ENCODE data around the gene KBTBD3.

Gene KBTBD3, protein sequence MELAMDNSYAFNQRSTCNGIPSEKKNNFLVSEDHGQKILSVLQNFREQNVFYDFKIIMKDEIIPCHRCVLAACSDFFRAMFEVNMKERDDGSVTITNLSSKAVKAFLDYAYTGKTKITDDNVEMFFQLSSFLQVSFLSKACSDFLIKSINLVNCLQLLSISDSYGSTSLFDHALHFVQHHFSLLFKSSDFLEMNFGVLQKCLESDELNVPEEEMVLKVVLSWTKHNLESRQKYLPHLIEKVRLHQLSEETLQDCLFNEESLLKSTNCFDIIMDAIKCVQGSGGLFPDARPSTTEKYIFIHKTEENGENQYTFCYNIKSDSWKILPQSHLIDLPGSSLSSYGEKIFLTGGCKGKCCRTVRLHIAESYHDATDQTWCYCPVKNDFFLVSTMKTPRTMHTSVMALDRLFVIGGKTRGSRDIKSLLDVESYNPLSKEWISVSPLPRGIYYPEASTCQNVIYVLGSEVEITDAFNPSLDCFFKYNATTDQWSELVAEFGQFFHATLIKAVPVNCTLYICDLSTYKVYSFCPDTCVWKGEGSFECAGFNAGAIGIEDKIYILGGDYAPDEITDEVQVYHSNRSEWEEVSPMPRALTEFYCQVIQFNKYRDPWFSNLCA

DNA sequence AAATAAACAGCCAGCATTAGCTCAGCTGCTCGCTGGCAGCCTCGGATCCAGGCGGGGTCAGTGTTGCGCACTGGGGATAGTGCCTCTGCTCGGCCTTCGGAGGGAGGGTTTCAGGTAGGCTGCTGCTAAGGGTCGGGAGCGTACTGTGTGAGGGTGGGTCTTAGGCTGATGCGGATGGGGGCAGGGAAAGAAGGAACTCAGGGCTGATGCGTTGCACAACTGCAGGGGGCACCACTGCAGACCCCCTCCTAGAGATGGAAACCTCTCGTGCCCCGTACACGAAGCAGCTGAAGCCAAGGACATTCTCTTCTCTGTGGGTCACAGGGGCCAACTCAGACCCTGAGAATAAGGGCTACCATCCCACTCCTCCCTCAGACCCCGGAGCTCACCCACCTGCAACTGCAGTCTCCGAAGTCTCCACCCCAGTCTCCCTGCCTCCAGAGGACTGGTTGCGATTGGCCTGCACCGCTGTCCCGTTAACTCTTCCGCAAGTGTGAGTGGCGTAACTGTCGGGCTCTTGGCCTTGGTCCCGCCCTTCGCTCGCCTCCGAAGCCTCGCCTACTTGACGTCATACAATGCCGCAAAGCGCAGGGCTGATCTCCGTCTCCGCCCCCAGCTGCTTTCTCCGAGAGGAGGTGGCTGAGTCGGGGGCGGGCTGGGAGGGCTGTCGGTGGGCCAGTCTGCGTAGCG, at the start of gene KBTBD3:
TSS of gene KBTBD3 (minus strand) at position 429 of the 690 bp plus-strand sequence. CDS start 18,250 bp downstream, outside the sequence.
- no peaks in the 10 kb centered on the region for H3K9me3 ChIP-seq (ENCODE audit: control insufficient read depth in 1 of 2, low read length in 2 of 2)
- H3K4me1 ChIP-seq (ENCODE audit: control insufficient read depth in 1 of 2, insufficient read depth in 2 of 2, low read length in 2 of 2): peaks cover 3 to 34% of the 10 kb centered on the region in 2 donors
- no peaks in the 10 kb centered on the region for H3K27me3 ChIP-seq (ENCODE audit: low read depth, low read length)
- H3K27ac ChIP-seq (ENCODE audit: low read length): peak within 1 kb of the TSS; percentile 93
- peak within 1 kb of the TSS; percentile 83 to 88 for H3K4me3 ChIP-seq (ENCODE audit: low read depth in 1 of 2, low read length in 2 of 2)
- H3K36me3 ChIP-seq (ENCODE audit: control insufficient read depth in 1 of 2, insufficient read depth in 2 of 2, low read length in 2 of 2): peaks cover 12 to 17% of the 10 kb centered on the region in 2 donors

DNA sequence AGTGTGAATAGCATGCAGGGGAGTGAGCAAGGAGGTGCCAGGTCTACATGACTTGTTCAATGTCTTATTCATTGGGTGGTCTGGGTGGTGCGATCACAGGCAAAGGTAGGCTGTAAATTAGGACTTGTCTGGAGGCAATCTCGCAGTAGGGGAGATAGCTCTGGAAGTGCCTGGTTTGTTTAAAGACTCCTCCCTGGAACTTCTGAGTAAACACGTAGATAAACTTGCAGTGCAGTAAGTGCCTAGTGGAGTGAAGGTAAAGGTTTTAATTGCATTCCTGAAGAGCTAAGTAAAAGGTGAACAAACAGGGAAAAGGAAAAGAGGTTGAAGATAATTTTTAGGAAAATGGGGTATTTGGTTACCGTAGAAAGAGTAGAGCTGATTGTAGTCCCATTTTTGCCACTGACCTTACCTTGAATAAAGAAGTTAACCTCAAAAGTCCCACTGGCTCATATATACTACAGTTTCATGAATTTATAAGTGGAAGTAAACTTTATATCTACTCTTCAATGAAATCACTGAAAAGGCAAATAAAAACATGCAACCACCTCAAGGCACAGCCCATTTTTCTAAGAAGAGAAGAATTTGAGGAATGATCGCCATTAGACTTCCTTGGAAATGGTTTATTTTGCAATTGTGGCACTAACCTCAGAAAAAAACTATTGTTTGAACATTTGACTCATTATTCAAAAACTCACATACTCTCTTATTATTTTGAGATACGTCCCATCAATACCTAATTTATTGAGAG, 44.6 kb upstream of the KBTBD3 start:
- no peaks in the 10 kb centered on the region for H3K9me3 ChIP-seq (ENCODE audit: control insufficient read depth in 1 of 2, low read length in 2 of 2)
- H3K4me1 ChIP-seq (ENCODE audit: control insufficient read depth in 1 of 2, insufficient read depth in 2 of 2, low read length in 2 of 2): no peaks in the 10 kb centered on the region
- no peak overlapping the region for H3K27ac ChIP-seq (ENCODE audit: low read length)
- H3K27me3 ChIP-seq (ENCODE audit: low read depth, low read length): no peaks in the 10 kb centered on the region
- no peak overlapping the region for H3K4me3 ChIP-seq (ENCODE audit: low read depth in 1 of 2, low read length in 2 of 2)
- no peaks in the 10 kb centered on the region for H3K36me3 ChIP-seq (ENCODE audit: control insufficient read depth in 1 of 2, insufficient read depth in 2 of 2, low read length in 2 of 2)

DNA sequence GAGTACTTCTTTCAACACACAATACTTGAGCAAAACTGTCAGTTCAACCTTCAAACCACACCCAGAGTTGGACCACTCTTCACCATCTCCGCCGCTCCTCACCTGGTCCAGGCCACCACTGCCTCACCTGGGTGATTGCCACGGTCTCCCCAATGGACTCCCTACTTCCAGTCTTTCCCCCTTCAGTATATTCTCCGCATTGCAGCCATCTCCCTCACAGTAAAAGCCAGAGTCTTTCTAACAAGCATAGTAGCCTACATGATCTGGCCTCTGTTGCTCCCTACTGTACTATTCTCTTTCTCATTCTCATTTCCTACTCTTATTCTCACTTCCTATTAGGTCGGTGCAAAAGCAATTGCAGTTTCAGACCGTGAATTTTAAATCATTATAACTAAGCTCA, 28.8 kb upstream of the KBTBD3 start:
- Histone ChIP-seq H3K36me3 (ENCODE audit: control insufficient read depth in 1 of 2, insufficient read depth in 2 of 2, low read length in 2 of 2) (no peaks in the 10 kb centered on the region), H3K9me3 (ENCODE audit: control insufficient read depth in 1 of 2, low read length in 2 of 2) (no peaks in the 10 kb centered on the region), H3K4me3 (ENCODE audit: low read depth in 1 of 2, low read length in 2 of 2) (no peak overlapping the region), H3K4me1 (ENCODE audit: control insufficient read depth in 1 of 2, insufficient read depth in 2 of 2, low read length in 2 of 2) (no peaks in the 10 kb centered on the region), H3K27ac (ENCODE audit: low read length) (no peak overlapping the region), H3K27me3 (ENCODE audit: low read depth, low read length) (no peaks in the 10 kb centered on the region)

DNA sequence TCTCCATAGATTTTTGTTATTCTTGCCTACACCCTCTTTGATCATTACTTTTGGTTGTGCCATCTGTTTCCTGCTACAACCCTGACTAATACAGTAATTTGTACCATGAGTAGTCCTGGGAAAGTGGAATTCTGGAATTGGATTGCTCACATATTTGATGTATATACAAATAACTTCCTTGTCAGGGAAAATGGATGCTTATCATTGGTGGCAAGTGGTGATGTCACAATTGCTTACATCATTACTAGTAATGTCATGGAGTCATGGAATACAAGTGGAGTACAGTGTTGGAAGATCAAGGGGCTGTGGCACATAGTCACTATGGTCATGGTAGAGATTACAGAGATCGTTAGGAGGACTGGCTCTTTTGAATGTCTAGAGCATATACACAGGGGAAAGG, 24.7 kb upstream of the KBTBD3 start:
- Histone ChIP-seq H3K36me3 (ENCODE audit: control insufficient read depth in 1 of 2, insufficient read depth in 2 of 2, low read length in 2 of 2) (peaks cover 14 to 22% of the 10 kb centered on the region in 2 donors), H3K27me3 (ENCODE audit: low read depth, low read length) (no peaks in the 10 kb centered on the region), H3K27ac (ENCODE audit: low read length) (no peak overlapping the region), H3K4me3 (ENCODE audit: low read depth in 1 of 2, low read length in 2 of 2) (no peak overlapping the region), H3K9me3 (ENCODE audit: control insufficient read depth in 1 of 2, low read length in 2 of 2) (no peaks in the 10 kb centered on the region), H3K4me1 (ENCODE audit: control insufficient read depth in 1 of 2, insufficient read depth in 2 of 2, low read length in 2 of 2) (no peaks in the 10 kb centered on the region)

DNA sequence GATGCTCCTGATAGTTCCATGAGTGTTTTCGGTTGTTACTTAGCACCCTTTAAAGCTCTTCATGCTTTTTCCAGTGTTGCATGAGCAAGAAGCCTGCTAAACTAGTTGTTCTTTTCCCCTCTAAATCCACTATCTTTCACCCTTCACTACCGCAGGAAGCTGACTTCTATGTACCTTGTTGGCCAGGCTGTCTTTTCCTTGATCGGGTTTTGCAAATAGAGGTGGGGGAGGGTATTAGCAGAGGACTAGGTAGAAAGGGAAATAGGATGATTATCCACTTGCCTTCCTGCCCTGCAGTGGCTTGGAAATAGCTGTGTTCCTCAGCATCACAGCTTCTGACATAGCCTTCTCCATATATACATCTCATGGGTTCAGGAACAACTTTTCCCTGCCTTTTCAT, 24.2 kb upstream of the KBTBD3 start:
- peaks cover 18 to 25% of the 10 kb centered on the region in 2 donors for H3K36me3 ChIP-seq (ENCODE audit: control insufficient read depth in 1 of 2, insufficient read depth in 2 of 2, low read length in 2 of 2)
- H3K27ac ChIP-seq (ENCODE audit: low read length): no peak overlapping the region
- no peaks in the 10 kb centered on the region for H3K4me1 ChIP-seq (ENCODE audit: control insufficient read depth in 1 of 2, insufficient read depth in 2 of 2, low read length in 2 of 2)
- H3K27me3 ChIP-seq (ENCODE audit: low read depth, low read length): no peaks in the 10 kb centered on the region
- H3K9me3 ChIP-seq (ENCODE audit: control insufficient read depth in 1 of 2, low read length in 2 of 2): no peaks in the 10 kb centered on the region
- H3K4me3 ChIP-seq (ENCODE audit: low read depth in 1 of 2, low read length in 2 of 2): no peak overlapping the region

DNA sequence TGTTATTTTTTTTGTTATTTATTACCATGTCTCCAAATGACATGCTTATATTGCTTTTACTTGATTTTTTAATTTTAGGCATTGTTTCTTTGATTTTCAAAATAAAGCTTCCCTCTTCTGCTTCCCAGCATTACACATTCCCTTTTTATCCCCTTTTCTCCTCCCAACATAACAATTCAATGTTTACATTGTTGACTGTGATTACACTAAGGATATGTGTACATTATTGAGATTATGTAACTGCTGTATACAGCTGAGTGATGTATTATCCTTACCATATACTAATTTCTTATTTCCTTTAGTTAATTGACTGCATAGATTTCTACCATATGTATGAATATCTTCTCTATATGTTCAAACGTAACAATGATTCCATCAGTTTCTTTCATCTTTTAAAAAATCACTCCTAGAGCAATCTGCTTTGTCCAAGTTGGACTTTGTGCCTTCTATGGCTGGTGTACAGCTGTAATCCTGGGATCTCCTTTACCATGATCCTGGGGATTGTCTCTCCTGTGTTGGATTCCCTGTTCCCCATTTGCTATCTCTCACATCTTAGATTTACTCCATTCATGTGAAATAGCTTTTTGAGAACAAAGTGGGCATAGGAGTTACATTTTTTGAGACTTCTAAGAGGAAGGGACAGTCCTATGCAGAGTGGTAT, 21.9 kb upstream of the KBTBD3 start:
- Histone ChIP-seq H3K9me3 (ENCODE audit: control insufficient read depth in 1 of 2, low read length in 2 of 2) (no peaks in the 10 kb centered on the region), H3K4me1 (ENCODE audit: control insufficient read depth in 1 of 2, insufficient read depth in 2 of 2, low read length in 2 of 2) (no peaks in the 10 kb centered on the region), H3K4me3 (ENCODE audit: low read depth in 1 of 2, low read length in 2 of 2) (no peak overlapping the region), H3K36me3 (ENCODE audit: control insufficient read depth in 1 of 2, insufficient read depth in 2 of 2, low read length in 2 of 2) (peaks cover 34 to 37% of the 10 kb centered on the region in 2 donors), H3K27ac (ENCODE audit: low read length) (no peak overlapping the region), H3K27me3 (ENCODE audit: low read depth, low read length) (no peaks in the 10 kb centered on the region)

DNA sequence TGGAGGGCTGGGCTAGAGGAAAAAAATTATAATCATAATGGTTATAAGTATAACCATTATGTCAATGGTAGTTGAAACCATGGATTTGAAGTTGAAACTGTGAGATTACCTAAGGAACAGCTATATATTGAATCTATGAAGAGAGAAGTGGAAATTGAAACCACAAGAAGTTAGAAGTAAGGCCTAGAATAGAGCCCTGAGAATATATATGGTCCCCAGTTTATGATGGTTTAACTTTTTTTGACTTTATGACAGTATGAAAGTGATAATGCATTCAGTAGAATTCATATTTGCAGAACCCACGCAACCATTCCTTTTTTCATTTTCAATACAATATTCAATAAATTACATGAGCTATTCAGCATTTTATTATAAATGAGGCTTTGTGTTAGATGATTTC, 15.3 kb upstream of the KBTBD3 start:
- peaks cover 0 to 19% of the 10 kb centered on the region in 2 donors for H3K4me1 ChIP-seq (ENCODE audit: control insufficient read depth in 1 of 2, insufficient read depth in 2 of 2, low read length in 2 of 2)
- no peaks in the 10 kb centered on the region for H3K9me3 ChIP-seq (ENCODE audit: control insufficient read depth in 1 of 2, low read length in 2 of 2)
- H3K27ac ChIP-seq (ENCODE audit: low read length): no peak overlapping the region
- no peak overlapping the region for H3K4me3 ChIP-seq (ENCODE audit: low read depth in 1 of 2, low read length in 2 of 2)
- H3K27me3 ChIP-seq (ENCODE audit: low read depth, low read length): no peaks in the 10 kb centered on the region
- peaks cover 41 to 55% of the 10 kb centered on the region in 2 donors for H3K36me3 ChIP-seq (ENCODE audit: control insufficient read depth in 1 of 2, insufficient read depth in 2 of 2, low read length in 2 of 2)

DNA sequence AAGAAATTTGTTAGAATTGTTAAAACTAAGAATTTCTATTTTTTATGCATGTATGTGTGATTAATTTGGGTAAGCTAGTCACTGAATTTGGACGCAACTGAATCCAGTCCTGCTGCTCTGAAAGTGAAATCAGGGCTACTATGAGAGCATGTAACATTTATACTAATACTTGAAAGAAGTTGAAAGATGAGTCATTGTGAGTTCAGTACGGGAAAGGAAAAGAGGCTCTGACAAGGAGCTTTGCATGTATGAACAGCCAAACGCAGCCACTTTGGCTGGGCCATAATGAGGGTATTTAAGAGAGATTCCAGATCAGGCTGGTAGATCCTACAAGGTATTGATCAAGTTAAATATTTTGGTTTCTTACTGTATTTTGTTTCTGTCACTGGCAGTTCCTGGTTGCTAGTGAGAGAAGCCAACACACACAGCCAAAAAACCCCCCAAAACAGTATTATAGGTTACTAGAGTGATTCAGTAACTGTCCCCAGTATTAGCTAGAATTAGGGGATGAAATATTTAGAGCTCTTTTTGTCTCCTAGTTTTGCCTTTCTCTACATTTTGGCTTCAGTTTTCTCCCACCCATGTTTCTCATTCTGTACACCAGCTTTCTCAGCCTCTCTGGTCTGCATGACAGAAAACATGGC, 14.5 kb upstream of the KBTBD3 start:
- Histone ChIP-seq H3K36me3 (ENCODE audit: control insufficient read depth in 1 of 2, insufficient read depth in 2 of 2, low read length in 2 of 2) (peaks cover 33 to 46% of the 10 kb centered on the region in 2 donors), H3K27me3 (ENCODE audit: low read depth, low read length) (no peaks in the 10 kb centered on the region), H3K27ac (ENCODE audit: low read length) (no peak overlapping the region), H3K9me3 (ENCODE audit: control insufficient read depth in 1 of 2, low read length in 2 of 2) (no peaks in the 10 kb centered on the region), H3K4me3 (ENCODE audit: low read depth in 1 of 2, low read length in 2 of 2) (no peak overlapping the region), H3K4me1 (ENCODE audit: control insufficient read depth in 1 of 2, insufficient read depth in 2 of 2, low read length in 2 of 2) (peaks cover 4 to 26% of the 10 kb centered on the region in 2 donors)

DNA sequence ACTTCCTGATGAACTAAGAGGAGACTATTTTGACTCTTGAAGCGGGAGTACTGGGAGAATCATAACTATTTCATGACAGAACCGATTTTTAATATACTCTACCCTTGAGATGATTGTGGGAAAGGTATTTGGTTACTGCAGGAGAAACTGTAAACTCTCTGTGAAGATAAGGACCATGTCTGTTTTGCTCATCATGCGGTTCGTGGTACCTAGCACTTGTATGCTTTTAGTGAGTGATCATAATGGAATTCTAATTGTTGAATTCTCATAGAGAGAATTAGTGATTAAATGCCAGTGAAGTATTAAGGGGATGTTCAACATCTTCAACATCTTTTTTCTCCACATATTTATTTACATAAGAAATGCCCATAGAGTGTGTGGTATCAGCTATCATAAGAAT, 11.7 kb upstream of the KBTBD3 start:
- no peaks in the 10 kb centered on the region for H3K27me3 ChIP-seq (ENCODE audit: low read depth, low read length)
- H3K4me3 ChIP-seq (ENCODE audit: low read depth in 1 of 2, low read length in 2 of 2): no peak overlapping the region
- peaks cover 22 to 27% of the 10 kb centered on the region in 2 donors for H3K36me3 ChIP-seq (ENCODE audit: control insufficient read depth in 1 of 2, insufficient read depth in 2 of 2, low read length in 2 of 2)
- no peaks in the 10 kb centered on the region for H3K9me3 ChIP-seq (ENCODE audit: control insufficient read depth in 1 of 2, low read length in 2 of 2)
- H3K27ac ChIP-seq (ENCODE audit: low read length): no peak overlapping the region
- H3K4me1 ChIP-seq (ENCODE audit: control insufficient read depth in 1 of 2, insufficient read depth in 2 of 2, low read length in 2 of 2): peaks cover 7 to 32% of the 10 kb centered on the region in 2 donors

DNA sequence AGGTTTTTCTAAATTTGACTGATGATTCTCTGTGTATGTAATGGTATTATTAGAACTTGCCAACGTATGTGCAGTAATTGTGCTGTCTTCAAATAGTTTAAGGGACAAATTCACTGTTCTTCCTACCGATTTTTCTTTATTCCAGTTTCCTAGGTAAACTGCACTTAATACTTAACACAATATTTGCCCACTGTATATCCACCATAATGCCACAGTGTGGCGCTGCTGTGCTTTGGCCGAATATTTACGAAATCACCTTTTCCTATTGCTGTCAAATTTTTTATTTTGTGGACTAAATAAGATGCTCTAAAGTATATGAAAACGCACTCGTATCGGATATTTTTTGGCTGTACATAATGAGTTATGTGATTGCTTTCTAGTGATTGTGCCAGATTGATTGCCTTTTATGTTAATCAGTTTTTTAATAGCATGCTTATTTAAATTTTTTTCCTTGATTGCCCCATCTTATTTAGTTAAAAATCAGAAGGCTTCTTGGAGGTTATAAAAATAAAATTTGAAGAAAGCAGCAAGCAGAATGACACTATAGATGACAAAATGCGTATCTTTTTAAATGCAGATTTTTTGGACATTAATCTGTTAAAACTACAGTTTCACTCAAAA, 10.8 kb upstream of the KBTBD3 start:
- Histone ChIP-seq H3K27me3 (ENCODE audit: low read depth, low read length) (no peaks in the 10 kb centered on the region), H3K4me3 (ENCODE audit: low read depth in 1 of 2, low read length in 2 of 2) (no peak overlapping the region), H3K27ac (ENCODE audit: low read length) (no peak overlapping the region), H3K36me3 (ENCODE audit: control insufficient read depth in 1 of 2, insufficient read depth in 2 of 2, low read length in 2 of 2) (peaks cover 17 to 20% of the 10 kb centered on the region in 2 donors), H3K4me1 (ENCODE audit: control insufficient read depth in 1 of 2, insufficient read depth in 2 of 2, low read length in 2 of 2) (peaks cover 7 to 32% of the 10 kb centered on the region in 2 donors), H3K9me3 (ENCODE audit: control insufficient read depth in 1 of 2, low read length in 2 of 2) (no peaks in the 10 kb centered on the region)
